Prostate gland (tissue), 2 donors: Measurements from ENCODE around the gene CIC. TPM values are rescaled to one million over a fixed set of nuclear protein-coding genes. Genes with fewer than 3 reads are reported as not detected.

ENCODE experiments used
- DNase-seq: peaks from one replicate; pipeline ENCODE4 v3.0.0-alpha.2; 2019; ENCODE audit warnings: low spot score
- H3K27ac ChIP-seq, 2 donors: fragments of 200-600 bp; sonication (generic); 2 replicates each; pipeline ENCODE4 v1.5.1; 2017 to 2019
- H3K27me3 ChIP-seq: fragments of 200-600 bp; sonication (generic); replicated peaks from 2 replicates; pipeline ENCODE4 v1.5.1; 2019; ENCODE audit not compliant: insufficient read depth
- H3K36me3 ChIP-seq, 2 donors: fragments of 200-600 bp; sonication (generic); 1 replicate in 1 of 2; 2 replicates in 1 of 2; pipeline versions ENCODE4 v1.5.1 to v1.8.1; 2017 to 2019
- H3K4me1 ChIP-seq: fragments of 200-600 bp; sonication (generic); replicated peaks from 2 replicates; pipeline ENCODE4 v1.5.1; 2019
- H3K4me3 ChIP-seq, 2 donors: fragments of 200-600 bp; sonication (generic); 2 replicates each; pipeline ENCODE4 v1.5.1; 2017 to 2019
- H3K9me3 ChIP-seq: fragments of 200-600 bp; sonication (generic); 2 replicates; pipeline ENCODE4 v1.5.1; 2017
- POLR2A ChIP-seq: fragments of 450-650 bp; IDR thresholded peaks from one replicate; pipeline ENCODE4 v1.6.1; 2016; ENCODE audit warnings: antibody characterized with exemption, mild to moderate bottlenecking
- POLR2AphosphoS5 ChIP-seq: sonication (generic); formaldehyde crosslinking; IDR thresholded peaks from one replicate; pipeline ENCODE4 v1.6.1; 2017; ENCODE audit warnings: antibody characterized with exemption
- WGBS: methylation state at CpG from one replicate; pipeline ENCODE4 v1.1.5; 2018; 5-methylcytosine and 5-hydroxymethylcytosine counted together
- intact Hi-C: fragments of 100-400 bp; cut with DNase I; formaldehyde crosslinking; loops from one replicate; pipeline ENCODE4 v1.14.2; 2022
- total RNA-seq, 2 donors: library from RNA; depleted of rRNA; stranded (reverse); fragments of >200 nt; gene quantifications; one replicate each; pipeline ENCODE4 v1.1.0, GENCODE V29; 2016
- TF ChIP-seq, protein P1 (sequence below), 4 experiments: fragments of 200-600 bp in 2 of 4; fragments of 450-650 bp in 2 of 4; sonication (generic) in 2 of 4; IDR thresholded peaks; 1 replicate in 3 of 4; 2 replicates in 1 of 4; pipeline ENCODE4 v1.5.1; 2016 to 2019; ENCODE audit warnings: antibody characterized with exemption in 4 of 4, mild to moderate bottlenecking in 2 of 4, moderate library complexity in 2 of 4

The CIC gene
- total RNA-seq, 2 donors from 2014 or later, result 64.6 to 145 TPM

GRCh38 chr19:42309686-42310085 is 40.6 kb downstream of the CIC start:
- intact Hi-C loops, result no loop called here
- no peaks in the 10 kb centered on the region for H3K9me3 ChIP-seq
- no peak overlapping the region for H3K27ac ChIP-seq
- WGBS, result 88% methylated on average over 14 of the region's 14 CpGs
- TF ChIP-seq, protein P1, sequence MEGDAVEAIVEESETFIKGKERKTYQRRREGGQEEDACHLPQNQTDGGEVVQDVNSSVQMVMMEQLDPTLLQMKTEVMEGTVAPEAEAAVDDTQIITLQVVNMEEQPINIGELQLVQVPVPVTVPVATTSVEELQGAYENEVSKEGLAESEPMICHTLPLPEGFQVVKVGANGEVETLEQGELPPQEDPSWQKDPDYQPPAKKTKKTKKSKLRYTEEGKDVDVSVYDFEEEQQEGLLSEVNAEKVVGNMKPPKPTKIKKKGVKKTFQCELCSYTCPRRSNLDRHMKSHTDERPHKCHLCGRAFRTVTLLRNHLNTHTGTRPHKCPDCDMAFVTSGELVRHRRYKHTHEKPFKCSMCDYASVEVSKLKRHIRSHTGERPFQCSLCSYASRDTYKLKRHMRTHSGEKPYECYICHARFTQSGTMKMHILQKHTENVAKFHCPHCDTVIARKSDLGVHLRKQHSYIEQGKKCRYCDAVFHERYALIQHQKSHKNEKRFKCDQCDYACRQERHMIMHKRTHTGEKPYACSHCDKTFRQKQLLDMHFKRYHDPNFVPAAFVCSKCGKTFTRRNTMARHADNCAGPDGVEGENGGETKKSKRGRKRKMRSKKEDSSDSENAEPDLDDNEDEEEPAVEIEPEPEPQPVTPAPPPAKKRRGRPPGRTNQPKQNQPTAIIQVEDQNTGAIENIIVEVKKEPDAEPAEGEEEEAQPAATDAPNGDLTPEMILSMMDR (IDR thresholded peaks at IDR 0.05), result no peak
- TF ChIP-seq POLR2A (no peak), POLR2AphosphoS5 (no peak)
- H3K4me3 ChIP-seq, result no peak overlapping the region
- no peak for DNase-seq
- peaks cover 3% of the 10 kb centered on the region for H3K4me1 ChIP-seq
- H3K36me3 ChIP-seq, result no peaks in the 10 kb centered on the region
- no peaks in the 10 kb centered on the region for H3K27me3 ChIP-seq

DNA sequence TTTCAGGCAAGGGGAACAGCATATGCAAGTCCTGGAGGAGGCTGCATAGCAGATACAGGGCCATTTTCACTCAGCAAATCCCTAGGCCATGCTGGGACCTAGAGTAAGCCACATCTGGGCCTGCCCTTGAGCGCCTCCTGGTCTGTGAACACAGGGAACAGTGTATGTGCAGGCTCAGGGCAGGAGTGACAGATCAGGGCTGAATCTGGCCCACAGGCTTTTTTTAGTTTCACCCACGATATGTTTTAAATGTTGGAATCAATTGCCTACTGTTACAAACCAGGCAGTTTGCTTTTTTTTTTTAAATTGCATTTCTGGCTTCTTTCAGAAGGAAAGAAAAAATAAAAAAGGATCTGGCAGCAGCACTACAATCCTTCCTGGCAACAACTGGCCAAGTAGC is 42.6 kb downstream of the CIC start:
- DNase-seq, result no peak
- TF ChIP-seq, protein P1 (IDR thresholded peaks at IDR 0.05), result no peak
- TF ChIP-seq POLR2AphosphoS5, result no peak
- TF ChIP-seq POLR2A, result no peak
- Histone ChIP-seq H3K36me3 (no peaks in the 10 kb centered on the region), H3K4me3 (no peak overlapping the region), H3K27me3 (no peaks in the 10 kb centered on the region), H3K27ac (no peak overlapping the region), H3K4me1 (peaks cover 3% of the 10 kb centered on the region), H3K9me3 (no peaks in the 10 kb centered on the region)
- intact Hi-C loops, result no loop called here
- 61% methylated on average over 2 of the region's 2 CpGs for WGBS

DNA sequence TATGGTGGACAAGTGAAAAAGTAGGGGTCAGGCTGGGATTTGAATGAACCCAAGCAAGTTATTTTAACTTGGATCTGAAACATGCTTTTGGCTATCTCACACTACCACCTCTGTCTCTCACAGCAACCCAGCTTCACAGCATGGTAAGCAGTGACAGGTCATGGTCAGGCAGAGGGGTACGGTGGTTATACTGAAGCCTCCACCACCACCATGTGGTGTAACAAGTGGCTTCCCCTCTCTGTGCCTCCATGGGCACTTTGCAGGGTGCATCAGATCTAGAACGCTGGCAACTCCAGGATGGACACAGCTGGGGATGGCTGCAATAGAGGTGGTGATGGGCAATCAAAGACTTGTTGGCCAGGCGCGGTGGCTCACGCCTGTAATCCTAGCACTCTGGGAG is 43.3 kb downstream of the CIC start:
- H3K27me3 ChIP-seq, result no peaks in the 10 kb centered on the region
- no peaks in the 10 kb centered on the region for H3K9me3 ChIP-seq
- DNase-seq, result no peak
- intact Hi-C loops, result no loop called here
- peaks cover 3% of the 10 kb centered on the region for H3K4me1 ChIP-seq
- WGBS, result 81% methylated on average over 5 of the region's 5 CpGs
- H3K36me3 ChIP-seq, result no peaks in the 10 kb centered on the region
- H3K4me3 ChIP-seq, result no peak overlapping the region
- no peak overlapping the region for H3K27ac ChIP-seq
- TF ChIP-seq POLR2AphosphoS5, result no peak
- TF ChIP-seq, protein P1 (IDR thresholded peaks at IDR 0.05), result no peak
- no peak for TF ChIP-seq POLR2A

GRCh38 chr19:42313096-42313839 is 44.2 kb downstream of the CIC start, which contains the start of gene TMEM145:
TMEM145 (plus strand) TSS chr19:42313309; CDS start chr19:42313377, 68 bp downstream.
- no peak within 1 kb of the TSS for H3K27ac ChIP-seq
- under 1% methylated on average over 50 of the region's 67 CpGs for WGBS
- peaks cover 3% of the 10 kb centered on the region for H3K4me1 ChIP-seq
- H3K9me3 ChIP-seq, result no peaks in the 10 kb centered on the region
- H3K4me3 ChIP-seq, result peak within 1 kb of the TSS; percentile 33 to 48
- TF ChIP-seq, protein P1 (IDR thresholded peaks at IDR 0.05), result peak in 2 of 4 experiments; percentile 8
- TF ChIP-seq POLR2AphosphoS5, result no peak
- no peak for TF ChIP-seq POLR2A
- H3K27me3 ChIP-seq, result no peaks in the 10 kb centered on the region
- intact Hi-C loops, result no loop called here
- DNase-seq, result peak; percentile 35
- no peaks in the 10 kb centered on the region for H3K36me3 ChIP-seq
